GM12872 (cell line): Measurements from ENCODE around the gene PEMT.

Experiments
- CTCF ChIP-seq: IDR thresholded peaks from 3 replicates; pipeline ENCODE4 v1.5.1; 2011; ENCODE audit warnings: low read depth, mild to moderate bottlenecking, low read length, moderate library complexity; ENCODE audit not compliant: insufficient read depth

Gene PEMT

GRCh38 chr17:17533901-17534441 lies 57.5 kb downstream of the PEMT start:
- no peak for TF ChIP-seq CTCF

- TF ChIP-seq CTCF, result no peak
These were observed 58.5 kb downstream of the PEMT start for GRCh38 chr17:17532991-17533390.

GRCh38 chr17:17531156-17531555 lies 60.4 kb downstream of the PEMT start:
- no peak for TF ChIP-seq CTCF

- no peak for TF ChIP-seq CTCF
These were observed 62.5 kb downstream of the PEMT start for GRCh38 chr17:17528696-17529652.

- TF ChIP-seq CTCF, result no peak
These were observed 63.5 kb downstream of the PEMT start for GRCh38 chr17:17527956-17528500.

GRCh38 chr17:17527534-17527933 lies 64.0 kb downstream of the PEMT start:
- TF ChIP-seq CTCF, result no peak

GRCh38 chr17:17526369-17526768 lies 65.1 kb downstream of the PEMT start:
- TF ChIP-seq CTCF, result no peak
